GM19193 (cell line): ENCODE results near the gene PAPPA.

Experiments
- POLR2A ChIP-seq: IDR thresholded peaks from 4 replicates; pipeline ENCODE4 v1.6.1; 2011; ENCODE audit not compliant: insufficient read depth, insufficient read length; ENCODE audit errors: extremely low read depth

PAPPA gene

DNA sequence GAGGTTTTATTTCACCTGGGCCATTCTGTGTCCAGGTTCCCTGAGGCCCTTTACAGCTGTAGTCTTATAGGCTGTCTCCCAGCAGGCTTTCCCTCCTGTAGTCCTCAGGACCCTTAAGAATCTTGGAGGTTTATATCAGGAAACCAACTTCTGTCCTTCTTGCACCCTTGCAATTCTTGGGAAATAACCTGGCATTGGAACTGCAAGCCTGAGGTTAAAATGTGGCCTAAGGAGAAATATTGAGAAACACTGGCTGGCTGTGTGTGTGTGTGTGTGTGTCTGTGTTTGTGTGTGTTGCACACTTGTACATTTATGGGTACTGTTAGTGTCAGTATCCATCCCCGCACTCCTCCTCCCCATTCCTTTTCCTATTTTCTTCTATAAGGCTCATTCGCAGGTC is 168.9 kb downstream of the PAPPA start:
- TF ChIP-seq POLR2A: no peak

DNA sequence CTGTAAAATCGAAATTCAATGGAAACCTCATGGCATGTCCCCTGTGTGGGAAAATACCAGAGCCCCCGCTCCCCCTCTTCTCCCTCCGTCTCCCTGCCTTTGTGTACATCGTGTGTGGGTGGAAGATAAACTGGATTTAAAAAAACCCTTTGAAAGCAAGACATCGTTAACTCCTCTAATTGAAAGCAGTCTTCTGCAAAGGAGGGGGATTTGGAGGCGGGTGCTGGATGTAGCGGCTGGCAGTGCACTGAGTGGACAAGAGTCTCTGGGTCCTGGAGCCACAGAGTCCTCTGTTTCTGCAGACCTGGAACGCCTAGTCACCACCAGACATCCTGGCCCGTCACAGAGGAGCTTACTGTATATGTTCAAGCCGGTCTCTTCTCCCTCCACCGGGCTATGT is 169.4 kb downstream of the PAPPA start:
- TF ChIP-seq POLR2A: no peak

DNA sequence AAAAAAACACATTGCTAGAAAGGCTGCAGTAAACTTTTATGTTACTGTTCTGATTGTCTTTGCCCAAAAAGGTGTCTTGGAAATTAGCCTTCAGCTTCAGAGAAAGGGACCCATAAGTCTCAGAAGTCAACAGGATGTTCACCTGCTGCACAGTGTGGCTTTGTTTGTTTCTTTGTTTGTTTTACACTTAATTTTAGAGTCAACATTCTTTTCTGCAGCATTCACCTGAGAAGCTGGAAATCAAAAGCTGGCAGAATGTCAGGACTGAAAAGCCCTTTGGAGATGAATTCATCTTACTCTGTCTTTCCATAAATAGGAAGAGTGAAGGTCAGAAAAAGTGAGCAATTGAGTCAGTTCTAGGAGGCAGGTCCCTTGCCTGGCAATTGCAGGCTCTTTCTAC is 170.0 kb downstream of the PAPPA start:
- no peak for TF ChIP-seq POLR2A

DNA sequence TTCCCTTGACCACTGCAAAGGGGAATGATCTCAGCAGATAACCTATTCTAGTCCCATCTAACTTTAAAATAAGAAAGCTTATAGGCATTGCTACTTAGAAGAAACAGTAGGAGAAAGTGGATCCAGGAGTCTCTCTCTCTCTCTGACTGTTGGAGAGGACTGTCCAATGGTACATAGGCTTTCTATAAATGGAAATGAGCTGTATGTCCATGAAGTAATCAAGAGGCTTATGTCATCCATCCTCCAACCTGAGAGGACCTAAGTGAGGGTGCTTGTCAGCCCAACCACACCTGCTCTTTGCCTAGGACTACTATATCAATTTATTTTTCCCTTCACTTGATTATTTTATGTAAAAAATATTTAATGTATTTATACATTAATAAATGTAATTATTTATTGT is 172.3 kb downstream of the PAPPA start:
- no peak for TF ChIP-seq POLR2A

DNA sequence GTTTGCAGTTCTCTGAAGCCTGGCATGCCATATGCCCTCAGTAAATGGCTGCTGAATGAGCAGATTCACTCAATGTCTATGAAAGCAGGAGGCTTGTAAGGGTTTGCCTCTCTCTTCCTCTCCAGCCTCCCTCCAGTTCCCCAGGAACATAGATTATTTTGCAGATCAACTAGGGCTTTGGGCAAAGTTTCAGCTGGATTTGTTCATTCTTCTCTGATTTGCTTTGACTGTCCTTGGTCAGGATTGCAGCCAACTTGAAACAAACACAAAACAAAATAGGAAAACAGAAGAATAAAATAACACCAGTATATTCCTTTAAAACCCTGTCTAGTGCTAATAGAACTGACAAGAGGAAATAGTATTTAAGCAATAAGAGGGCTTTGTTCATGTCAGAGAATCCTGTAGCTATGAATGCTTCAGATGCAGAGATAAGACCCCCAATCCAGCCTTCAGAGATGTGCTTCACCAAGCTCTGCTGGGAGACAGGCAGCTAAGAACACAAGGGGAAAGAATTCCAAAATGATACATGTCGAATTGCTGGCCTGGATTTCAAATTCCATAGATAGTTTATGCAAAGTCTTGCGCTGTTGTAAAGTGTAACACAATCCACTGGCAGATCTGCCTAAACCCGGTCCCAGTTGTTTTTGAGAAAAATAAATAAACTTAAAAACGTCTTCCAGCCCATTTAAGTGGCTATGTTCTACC is 174.3 kb downstream of the PAPPA start:
- TF ChIP-seq POLR2A: no peak

DNA sequence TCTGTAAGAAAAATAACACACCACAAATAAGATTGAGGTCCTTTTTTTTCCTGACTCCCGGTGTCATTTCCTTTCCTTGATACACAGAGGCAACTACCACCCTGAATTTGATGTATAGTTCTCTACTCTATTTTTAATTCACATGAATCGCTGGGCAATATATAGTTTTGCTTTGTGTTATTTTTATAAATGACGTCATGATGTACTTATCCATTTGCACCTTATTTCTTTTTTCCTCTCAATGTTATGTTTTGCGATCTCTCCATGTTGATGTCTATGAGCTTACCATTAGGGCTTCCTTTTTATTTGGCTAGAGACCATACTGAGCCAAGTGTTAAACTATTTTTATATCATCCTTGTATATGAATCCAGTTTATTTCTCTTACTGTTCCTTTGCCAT is 175.9 kb downstream of the PAPPA start:
- no peak for TF ChIP-seq POLR2A

DNA sequence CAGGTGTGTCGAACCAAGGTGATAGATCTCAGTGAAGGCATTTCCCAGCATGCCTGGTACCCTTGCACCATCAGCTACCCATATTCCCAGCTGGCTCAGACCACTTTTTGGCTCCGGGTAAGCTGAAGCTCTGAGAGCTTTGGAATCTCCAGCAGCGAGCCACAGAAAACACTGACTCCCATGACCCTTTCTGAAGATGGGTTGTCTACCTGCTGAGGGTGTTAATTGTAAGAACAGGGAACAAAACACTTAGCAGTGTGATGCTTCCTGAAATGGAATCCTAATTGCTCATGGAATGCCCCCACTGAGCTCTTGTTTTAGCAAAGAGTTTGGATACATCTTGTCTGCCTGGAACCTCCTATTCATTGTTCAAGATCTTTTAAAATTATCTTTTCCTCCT is 177.7 kb downstream of the PAPPA start:
- TF ChIP-seq POLR2A: no peak

DNA sequence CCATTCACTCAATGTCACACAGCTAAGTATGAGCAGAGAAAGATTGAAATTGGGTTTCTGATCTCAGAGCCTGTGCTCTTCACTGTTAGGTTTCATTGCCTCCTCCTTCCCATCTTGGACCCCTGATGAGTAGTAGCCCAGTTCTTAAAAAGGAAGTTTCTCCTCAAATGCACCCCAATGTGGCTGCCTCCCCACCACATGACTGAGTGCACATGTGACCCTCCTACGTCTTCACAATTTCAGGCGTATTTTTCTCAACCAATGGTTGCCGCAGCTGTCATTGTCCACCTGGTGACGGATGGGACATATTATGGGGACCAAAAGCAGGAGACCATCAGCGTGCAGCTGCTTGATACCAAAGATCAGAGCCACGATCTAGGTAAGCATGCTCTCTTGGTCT is 178.5 kb downstream of the PAPPA start:
- TF ChIP-seq POLR2A: no peak

DNA sequence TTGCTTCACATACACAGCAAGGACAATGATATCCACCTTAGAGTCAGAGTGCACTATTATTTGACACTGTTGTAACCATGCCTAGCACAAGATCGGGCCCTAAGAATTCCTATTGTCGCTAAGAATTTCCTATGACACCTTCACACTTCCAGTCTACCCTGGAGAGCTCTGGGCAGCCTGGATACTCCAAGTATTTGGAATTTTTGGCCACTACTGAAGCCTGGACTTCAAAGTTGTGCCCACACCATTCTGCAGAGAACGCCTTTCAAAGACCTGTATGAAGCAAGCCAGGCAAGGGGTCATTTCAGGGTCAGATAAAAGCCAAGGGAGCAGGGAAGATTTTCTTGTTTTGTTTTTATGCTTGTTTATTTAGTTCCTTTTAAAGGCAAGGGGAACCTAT is 179.7 kb downstream of the PAPPA start:
- TF ChIP-seq POLR2A: no peak

DNA sequence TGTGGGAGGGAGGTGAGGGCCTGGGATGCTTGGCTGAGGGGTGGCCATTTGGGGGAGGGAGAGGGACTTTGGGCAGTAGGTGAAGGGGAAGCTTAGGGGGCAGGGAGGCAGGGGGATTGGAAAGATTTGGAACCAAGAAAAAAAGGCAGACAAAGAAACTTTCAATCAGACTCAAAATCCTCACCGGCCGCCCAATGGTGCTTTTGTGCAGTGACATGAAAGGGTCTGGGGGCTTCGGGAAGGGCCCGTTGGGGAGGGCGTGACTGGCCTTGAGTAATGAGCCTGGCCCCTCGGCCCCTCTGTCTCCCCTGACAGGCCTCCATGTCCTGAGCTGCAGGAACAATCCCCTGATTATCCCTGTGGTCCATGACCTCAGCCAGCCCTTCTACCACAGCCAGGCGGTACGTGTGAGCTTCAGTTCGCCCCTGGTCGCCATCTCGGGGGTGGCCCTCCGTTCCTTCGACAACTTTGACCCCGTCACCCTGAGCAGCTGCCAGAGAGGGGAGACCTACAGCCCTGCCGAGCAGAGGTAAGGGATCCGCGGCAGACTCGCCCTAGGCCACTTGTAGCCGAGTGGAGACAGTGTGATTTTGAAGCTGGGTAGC is 181.1 kb downstream of the PAPPA start:
- no peak for TF ChIP-seq POLR2A

DNA sequence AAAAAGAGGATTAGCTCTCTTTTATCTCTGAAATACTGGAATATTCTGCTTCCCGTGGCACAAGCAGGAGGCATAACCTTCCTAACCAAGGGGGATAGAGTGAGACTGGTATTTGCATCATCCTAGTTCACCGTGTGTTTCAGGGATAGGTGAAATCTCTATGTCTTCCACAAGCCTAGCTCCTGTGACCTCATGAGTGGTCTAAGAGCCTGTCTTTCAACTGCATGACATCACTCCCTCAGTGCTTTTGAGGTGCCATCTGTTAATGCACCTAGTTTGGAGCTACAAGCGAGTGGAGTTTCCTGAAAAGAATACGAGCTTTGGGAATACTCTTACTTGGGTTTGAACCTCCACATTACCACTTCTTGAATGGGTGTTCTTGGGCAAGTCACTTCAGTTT is 181.8 kb downstream of the PAPPA start:
- no peak for TF ChIP-seq POLR2A

DNA sequence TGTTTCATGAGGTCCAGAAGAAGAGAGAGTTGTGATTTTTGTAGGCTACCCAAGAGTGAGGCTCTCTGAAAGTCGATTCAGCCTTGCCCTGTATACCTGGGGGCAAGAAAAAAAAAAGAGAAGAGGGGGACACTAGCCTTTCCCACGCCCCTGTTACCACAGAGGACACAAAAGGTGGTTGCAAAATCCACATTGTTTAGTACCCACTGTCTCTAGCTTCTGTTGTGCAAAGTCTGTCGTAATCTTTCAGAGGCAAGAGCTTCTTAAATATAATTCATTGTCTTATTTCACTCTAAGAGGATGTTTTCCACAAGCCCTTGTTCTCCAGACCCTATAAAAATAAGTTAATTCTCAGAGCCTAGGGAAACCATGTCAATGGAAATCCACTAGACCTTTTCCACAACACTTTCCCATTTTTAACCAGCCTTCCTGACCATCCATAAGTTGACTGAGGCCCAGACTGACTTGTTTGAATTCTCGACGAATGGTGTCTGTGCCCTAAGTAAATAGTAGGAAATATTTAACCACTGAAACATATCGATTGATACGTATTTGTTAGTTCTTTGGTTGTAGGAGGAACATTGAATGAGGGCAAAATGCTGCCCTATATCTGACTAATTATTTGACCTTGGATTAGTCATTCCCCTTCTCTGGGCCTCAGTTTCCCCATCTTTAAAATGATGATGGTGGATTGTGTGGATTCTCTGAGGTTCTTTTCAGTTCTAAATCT is 182.7 kb downstream of the PAPPA start:
- no peak for TF ChIP-seq POLR2A

DNA sequence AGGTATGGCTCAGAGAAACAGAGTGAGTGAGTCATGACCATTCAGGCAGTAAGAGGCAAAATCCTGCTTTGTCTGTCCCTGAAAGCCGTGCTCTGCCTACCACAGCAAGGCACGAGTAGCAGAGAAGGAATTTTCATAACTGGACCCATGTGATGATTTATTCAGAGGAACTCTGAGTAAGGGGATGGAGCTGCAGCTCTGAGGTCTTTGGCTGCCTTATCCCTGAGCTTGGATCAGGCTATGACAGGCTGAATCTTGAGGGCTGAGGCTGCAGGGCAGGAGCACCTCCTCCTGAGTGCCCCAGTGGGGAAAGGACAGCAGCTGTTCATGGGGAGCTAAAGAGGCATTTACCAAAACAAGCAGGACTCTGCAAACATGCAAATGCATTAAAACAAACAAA is 183.4 kb downstream of the PAPPA start:
- no peak for TF ChIP-seq POLR2A

DNA sequence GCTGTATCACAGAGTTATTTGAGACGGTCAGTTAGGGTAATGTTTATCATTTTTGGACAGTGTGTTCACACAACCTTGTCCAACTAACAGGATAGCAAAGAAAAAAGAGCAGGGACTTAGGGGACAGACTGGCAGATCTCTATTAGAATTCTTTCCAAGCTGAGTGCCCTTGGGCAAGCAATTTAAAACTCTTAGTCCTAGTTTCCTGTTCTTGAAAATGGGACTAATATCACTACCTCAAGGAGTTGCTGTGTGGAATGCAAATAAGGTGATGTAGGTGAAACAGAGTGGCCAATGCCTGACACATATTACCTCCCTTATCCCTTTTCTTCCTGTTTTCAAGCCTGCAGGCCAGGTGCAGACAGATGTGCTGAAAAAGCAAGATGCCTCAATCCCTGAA is 186.7 kb downstream of the PAPPA start:
- TF ChIP-seq POLR2A: no peak

DNA sequence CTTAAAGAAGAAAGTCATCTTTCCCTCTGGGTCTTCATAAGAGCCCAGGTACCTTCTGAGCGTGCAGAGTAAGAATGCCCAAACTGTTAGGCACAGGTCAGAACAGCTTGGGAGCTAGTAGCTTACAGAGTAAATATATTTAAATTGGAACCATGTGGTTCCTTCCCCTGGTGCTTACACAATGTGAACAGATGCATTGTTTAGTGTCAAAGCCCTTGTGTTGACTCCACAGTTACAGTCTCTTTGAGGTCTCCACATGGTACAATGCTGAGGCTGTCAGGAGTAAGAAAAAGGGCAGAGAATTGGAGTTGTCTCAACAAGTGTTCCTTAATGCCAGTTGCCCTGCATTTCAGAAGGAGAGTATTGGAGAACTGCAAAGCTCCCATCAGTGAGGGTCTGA is 188.5 kb downstream of the PAPPA start:
- TF ChIP-seq POLR2A: no peak

DNA sequence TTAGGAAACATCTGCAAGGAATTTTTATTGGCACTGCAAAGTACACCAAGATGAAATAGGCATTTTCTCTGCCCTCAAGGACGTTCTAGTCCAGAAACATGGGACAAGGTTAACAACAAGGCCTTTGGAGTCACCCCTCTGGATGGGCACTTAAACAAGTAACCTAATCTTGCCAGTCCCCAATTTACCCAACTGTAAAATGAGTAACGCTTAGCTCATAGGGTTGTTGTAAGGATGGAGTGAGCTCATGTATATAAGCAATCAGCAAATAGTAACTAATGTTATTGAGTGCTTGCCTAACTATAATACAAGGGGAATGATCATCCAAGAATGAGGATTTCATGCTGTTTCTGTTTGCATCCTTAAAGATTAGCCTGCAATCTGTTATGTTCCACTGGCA is 189.3 kb downstream of the PAPPA start:
- TF ChIP-seq POLR2A: no peak
